GM21528 (cell line): ENCODE data around the gene PTPN14.
A peak's percentile ranks its signal among the peaks of the same experiment; 100 is the strongest.

ENCODE experiments used
- ATAC-seq: cut with Tn5 transposase; IDR thresholded peaks from one replicate; pipeline ENCODE4 v1.9.1; 2021; ENCODE audit warnings: mild to moderate bottlenecking, moderate library complexity; ENCODE audit not compliant: unreplicated experiment, low FRiP score

Gene PTPN14

DNA sequence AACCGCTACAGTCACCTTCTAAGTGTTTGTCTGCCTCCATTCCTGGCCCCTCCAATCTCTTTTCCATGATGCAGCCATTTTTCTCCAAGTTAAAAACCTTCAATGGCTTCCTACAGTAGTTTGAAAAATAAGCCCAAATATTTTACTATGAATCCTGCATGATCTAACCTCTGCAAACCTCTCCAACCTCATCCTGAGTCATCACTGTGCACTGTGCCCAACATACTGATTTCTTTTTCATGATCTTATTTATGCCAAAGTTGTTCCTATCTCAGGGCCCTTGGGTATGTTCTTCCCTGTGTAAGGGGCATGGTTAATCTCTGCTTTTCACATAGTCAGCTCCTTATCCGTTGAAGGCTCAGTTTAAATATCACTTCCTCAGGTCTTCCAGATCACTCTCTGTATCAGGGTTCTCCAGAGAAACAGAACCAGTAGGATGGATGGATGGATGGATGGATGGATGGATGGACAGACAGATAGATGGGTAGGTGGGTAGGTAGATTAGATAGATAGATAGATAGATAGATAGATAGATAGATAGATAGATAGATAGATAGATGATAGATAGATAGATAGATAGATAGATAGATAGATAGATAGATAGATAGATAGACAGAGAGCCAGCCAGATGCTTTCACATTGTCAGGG, 18.1 kb upstream of the PTPN14 start:
- ATAC-seq: no peak

DNA sequence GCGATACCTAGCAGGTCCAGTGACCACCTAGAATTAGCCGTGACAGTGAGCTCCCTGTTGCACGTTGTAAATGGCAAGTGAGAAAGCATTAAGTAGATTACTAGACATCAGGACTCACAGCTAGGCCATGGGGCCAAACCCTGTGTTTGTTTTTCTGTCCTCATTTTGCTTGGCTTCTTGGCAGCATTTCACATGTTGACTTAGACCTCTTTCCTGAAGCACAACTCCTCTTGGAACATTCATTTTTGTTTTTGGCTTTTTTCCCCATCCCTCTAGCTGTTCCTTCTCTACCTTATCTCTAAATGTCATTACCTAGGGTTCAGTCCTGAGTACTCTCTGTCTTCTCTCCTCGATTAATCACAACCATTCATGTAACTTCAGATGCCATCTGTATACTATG, 16.9 kb upstream of the PTPN14 start:
- ATAC-seq: no peak

DNA sequence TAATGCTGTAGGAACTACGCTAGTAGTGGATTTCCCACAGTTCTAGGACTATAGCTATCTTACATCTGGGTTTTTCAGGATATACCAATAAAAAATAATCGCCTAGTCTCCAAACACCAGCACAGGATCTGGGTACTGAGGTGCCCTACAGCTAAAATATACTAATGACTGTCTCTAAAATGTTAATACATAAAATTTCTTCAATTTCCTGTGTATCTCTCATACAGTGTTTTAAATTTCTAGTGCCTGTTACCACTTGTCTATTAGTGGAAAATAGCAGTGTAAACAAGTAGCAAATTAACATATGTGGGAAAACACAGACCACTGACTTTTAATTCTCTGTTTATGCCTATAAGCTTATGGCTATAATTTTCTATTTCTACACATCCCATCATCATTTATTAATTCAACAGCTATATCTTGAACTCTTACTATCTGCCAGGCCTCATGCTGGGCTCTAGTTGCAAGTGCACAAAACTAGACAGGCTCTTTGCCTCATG, 16.1 kb upstream of the PTPN14 start:
- no peak for ATAC-seq

DNA sequence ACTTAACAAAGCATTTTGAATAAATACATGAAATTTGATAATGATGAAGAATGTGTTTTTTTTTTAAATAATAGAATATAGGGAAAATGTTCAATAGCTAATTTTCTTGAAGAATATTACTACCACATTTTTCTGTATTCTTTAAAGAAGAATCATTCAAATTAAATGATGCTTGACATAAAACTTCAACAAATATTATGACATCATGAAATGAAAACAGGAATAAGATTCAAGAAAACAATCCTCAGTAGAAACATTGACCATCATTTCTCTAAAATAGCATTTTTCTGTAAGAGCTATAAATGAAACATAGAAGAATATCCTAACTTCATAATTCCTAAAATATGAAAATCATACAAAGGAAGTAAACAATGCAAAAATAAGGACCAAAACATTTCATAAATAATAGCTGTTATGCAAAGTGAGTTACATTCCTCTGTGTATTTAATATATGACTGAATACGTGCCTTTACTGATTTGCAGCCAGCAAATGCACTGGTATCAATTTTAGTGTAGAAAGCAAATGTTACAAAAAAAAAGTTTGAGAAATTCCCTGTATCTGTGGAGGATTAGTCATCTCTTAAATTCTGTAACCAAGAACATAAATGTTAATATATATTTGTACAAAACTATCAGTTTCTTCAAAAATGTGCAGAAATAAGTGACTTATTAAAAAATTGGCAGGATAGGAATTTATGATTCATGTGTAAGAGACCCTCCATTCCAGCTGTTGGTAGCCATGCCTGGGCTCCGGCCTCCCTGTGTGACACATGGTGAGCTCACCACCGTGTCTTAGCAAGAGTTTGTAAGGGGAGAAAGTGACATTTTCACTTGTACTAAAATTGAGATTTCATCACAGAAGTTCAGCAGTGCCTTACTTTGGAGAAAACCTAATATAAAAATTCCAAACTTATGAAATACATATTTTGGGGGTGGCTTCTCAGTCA, 15.0 kb upstream of the PTPN14 start:
- peak; percentile 55 for ATAC-seq

DNA sequence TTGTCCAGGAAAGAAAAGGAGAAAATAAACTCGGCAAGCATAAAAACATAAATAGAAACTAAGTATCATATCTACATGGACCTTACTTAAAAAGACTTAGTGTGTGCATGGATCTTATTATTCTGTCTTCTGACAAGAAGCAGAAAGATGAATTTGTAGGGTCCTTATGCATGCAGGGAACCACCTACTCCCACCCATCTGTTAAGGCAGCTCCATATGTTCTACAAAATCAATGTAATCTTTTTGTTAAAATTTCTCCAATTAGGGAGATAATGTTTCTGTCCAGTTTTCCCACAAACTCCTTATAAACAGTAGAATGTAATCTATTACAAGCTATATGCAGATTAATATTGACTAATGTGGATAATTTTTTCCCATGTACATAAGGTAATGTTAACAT, 13.9 kb upstream of the PTPN14 start:
- ATAC-seq: no peak

DNA sequence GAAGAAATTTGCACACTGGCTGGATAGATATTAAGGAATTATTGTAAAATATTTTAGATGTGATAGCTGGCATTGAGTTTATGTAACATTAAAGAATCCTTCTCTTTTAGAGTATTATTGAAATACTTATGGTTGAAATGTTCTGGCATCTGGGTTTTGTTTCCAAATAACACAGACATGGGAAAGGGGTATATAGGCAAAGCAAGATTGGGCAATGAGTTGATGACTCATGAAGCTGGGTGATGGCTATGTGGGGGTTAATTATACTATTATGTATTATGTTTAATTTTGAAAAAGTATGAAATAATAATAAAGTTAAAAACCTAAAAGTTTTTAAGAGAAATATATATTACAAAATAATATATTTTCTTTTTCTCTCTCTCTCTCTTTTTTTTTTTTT, 12.5 kb upstream of the PTPN14 start:
- no peak for ATAC-seq

DNA sequence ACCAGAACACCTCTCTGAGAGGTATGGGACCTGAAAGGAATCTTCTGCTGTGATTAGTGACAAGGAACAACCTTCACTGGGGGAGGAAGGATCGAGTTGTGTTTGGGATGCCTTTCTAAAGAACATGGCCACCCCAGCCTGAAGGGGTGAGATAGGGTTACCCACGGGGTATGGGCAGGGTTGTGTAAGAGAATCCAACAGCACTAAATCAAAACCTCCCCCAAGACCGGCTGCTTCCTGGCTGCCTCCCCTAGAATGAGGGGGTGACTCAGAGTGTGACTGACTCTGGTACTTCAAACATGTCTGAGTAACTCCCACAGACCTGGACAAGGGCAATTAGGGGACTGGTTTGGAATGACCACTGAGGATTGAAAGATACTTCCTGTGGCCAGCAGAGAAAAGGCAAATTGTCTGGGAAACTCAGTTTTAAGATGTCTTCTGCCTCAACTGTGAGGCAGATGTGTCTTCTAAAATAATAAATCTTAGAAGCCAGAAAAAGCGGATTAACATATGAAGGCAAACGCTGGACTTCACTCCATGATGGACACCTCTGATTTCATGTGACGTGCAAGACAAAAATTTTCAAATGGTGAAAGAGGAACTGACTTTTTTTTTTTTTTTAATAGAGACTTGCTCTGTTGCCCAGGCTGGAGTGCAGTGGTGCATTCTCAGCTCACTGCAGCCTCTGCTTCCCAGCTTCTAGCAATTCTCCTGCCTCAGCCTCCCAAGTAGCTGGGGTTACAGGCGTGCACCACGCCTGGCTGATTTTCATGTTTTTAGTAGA, 6.7 kb upstream of the PTPN14 start:
- ATAC-seq: no peak

DNA sequence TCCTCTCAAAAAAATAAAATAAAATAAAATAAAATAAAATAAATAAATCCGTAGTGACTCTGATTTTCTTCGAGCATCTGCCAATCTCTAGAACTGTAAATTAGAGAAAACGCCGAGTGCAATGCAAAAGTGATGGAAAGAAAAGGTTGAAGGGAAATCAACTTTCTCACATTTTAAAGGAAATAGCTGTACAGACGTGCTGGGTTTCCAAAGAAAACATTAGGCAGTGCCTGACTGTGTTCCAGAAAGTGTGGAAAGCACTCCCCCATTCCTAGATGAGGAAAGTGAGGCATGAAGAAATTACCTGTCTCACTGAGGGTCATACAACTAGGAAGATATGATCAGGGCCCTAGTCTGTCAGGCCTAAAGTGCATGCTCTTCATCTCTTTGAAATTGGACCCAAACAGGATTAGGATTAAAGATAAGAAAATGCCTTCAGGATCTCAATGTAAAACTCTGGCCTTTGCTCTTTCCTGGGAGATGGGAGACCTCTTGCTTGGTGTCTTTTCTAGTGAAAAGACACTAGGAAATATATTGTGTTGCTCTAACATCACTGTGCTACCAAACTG, 1.8 kb upstream of the PTPN14 start:
- no peak for ATAC-seq

DNA sequence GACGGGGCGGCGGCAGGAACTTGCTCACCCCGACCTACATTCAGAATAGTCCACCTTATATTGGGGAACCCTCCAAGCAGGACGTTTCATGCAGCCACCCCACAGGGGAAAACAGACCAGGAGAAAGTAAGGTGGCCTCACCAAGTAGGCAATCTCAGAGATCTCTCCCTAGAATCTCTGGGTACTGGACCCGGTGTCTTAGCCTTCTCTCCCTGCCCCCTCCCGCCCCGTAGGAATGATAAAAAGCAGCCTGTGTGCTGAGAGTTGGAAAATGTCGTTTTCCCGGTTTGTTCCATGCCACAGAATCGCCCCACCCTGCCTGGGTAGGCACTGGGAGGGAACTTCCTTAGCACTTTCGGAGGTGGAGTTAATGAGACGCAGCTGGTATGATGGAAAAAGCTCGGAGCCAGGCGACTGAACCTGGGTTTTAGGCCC, 789 bp upstream of the PTPN14 start:
- no peak for ATAC-seq

DNA sequence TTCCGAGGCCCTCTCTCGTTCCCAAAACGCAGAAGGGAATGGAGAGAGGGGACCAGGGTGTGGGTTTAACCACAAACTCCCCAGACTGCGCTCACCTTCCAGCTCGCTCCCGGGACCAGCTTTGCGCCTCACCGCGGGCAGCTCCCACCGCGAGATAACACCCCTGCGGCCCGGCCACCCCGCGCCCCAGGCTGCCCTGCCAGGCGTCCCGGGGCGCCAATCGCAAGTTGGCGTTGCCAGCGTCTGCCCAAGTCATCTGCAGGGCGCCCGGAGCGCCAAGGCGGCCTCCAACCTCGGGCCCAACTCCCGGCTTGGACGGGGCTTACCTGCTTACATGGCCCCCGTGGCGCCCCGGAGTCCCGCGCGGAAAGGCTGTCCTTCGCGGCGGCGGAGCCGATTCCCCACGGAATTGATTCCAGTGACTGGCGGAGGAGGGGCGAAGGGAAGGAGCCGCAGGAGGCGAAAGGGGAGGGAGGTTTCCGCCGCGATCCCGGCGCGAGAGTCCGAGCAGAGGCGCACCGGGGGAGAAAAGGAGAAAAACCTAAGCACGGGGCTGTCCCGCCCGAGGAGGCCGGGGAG, 456 bp downstream of the PTPN14 start:
- ATAC-seq: no peak

DNA sequence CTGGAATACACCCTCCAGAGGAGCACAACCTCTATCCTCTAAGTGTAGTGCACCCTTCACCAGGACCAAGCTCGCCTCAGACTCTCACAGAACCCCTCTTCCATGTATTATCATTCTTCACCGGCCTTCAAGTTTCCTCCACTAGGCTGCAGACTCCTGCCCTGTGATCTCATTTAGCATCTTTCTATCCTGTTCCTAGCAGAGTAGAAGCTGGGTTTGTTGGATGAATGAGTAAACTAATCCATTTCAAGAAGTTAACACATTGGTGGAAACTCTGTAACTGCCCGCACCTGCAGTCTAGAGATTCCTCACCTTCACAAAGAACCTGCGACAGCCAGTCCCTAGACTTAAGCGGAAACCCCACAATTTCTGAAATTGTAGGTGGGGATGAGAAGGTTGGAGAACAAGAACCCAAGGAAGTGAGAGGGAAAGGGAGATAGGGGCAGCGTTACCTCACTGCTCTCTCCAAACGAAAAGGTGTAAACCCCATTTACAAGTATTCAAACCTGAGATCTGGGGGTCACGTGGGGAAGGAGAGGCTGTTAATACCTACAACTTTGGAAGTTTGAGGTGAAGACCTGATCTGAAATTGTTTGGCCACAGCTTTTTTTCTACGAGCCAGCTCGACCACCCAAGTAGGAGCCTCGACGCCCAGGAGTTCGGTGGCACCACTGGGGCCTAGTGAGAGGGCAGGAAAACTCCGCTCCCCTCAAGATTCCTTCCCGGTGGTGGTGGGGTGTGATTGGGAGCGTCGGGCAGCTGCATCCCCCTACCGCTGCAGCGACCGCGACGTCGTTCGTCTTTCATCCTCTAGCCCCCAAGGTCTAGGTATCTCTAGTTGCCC, 1.2 kb downstream of the PTPN14 start:
- no peak for ATAC-seq

DNA sequence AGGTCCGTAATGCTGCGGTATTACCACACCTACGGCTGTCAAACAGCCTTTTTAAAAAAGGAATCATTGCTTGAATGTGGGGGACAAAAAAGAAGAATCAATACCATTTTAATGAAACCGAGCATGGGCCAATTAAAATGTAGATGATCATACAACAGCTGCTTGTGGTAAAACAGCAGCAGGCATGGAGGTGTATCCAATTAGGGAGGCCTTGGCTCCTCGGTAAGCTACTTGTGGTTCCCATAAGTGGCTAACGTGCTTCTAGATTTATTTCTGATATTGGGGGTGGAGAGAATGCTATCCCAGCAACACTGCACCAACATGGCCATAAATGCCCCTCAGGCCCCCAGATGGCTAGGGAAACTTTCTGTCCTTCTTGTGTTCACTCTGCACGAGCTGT, 1.8 kb downstream of the PTPN14 start:
- no peak for ATAC-seq

DNA sequence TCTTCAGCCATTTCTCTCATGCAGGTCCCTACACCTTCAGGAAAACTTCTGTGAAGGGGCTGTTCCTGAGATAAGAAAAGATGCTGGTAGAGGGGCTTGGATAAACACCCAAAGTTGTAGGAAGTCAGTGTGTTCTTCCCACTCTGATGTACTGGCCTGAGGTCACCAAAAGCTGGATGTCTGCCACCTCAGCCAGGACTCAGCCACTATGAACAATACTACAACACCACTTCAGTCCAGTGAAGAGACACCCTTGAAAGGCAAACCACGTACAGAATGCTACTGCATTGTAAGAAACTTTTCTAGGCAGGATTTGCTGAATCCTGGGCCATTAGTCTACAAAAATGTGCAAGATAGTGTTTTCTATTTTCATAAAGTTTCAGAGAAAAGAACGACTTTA, 2.4 kb downstream of the PTPN14 start:
- no peak for ATAC-seq

DNA sequence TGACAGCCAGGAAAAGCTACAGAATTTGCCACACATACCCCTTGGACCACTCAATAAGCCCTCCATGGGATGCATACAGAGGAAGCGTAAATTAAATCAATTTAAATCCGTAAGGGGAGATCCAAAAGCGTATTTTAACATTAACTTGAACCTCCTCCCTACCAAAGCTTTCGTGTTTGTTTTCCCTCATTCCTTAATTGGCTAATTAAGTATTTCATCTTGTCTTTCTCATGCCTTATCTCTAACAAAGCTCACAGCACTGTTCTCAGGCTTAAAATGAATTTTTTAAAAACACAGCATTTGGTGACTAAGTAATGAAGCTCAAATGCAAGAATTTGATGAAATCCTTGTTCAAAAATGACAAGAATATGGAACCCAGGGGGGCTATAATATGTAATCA, 3.1 kb downstream of the PTPN14 start:
- no peak for ATAC-seq

DNA sequence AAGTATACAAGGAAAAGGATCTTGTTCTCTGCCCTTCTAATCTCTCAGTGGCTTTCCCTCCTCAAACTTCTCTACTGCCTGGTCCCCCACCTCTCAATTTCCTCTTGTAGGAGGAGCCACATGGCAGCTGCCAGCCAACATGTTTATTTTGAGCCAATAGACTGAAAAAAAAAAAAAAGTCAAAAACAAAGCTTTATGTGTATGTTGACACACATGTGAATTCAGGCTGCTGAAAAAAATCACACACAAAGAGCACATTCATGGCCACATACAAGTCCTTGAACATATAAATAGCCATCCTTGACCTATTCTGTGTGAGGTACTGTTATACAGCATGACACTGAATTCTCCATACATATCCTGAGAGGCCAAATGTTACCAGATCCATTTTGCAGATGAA, 3.7 kb downstream of the PTPN14 start:
- ATAC-seq: no peak

DNA sequence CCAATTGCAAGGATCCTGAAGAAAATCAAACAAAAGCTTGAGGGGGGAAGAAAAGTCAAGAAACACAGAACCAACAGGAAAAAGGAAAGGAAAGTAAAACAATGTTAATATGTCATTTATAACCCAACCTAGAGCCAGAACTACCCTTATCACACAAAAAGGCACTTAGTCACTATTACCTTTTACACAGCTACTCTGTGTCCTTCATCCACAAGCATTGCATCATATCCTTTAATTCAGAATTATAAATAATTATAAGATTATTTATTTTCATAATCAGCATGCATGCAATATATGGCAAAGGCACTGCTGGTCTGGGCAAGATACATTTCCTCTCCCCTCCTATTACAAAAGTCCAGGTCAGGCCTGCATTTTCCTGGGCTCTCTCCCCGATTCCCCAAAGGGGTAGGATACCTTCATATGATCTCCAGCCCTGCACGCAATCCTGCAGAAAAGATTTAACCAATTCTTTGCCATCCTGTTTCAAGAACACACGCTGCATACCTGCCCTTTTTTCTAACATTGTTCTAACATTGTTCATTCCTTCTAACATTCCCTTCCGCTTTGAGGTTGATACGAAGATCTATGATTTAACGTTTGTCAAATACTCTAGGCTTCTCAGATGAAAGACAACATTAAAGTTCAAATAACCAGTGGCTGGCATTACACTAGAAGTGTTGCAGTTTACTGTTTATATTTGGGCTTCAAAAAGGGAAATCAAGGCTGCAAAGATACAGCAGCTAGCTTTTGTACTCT, 4.3 kb downstream of the PTPN14 start:
- no peak for ATAC-seq

DNA sequence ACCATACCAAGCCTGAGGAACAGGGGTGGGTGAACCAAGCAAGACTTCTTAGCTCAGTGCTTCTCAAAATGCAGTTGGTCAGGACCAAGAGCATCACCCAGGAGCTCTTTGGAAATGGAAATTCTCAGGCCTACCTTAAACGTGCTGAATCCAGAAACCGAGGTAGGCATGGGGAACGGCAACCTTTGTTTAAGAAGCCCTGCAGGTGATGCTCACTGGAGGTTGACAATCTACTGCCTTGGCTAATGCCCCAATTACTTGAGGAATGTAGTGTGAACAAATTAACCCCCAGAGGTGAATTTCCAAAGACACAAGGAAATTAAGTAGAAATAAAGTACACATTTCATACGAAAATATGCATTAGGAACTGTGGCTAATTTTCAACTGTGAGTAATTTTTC, 5.3 kb downstream of the PTPN14 start:
- ATAC-seq: no peak

DNA sequence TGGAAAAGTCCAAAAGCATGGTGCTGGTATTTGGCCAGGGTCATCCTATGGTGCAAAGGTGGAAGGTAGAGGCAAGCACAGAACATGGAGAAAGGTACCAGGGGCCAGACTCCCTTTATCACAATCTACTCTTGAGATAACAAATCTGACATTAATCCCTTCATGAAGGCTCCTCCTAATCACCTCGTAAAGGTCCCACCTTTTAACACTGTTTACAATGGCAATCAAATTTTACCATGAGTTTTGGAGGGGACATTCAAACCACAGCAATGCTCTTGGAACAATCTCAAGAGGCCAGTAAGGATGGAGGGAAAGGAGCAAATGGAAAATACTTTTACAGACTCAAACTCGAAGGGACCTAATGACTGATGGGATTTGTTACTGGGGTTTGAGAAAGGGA, 6.1 kb downstream of the PTPN14 start:
- ATAC-seq: no peak

DNA sequence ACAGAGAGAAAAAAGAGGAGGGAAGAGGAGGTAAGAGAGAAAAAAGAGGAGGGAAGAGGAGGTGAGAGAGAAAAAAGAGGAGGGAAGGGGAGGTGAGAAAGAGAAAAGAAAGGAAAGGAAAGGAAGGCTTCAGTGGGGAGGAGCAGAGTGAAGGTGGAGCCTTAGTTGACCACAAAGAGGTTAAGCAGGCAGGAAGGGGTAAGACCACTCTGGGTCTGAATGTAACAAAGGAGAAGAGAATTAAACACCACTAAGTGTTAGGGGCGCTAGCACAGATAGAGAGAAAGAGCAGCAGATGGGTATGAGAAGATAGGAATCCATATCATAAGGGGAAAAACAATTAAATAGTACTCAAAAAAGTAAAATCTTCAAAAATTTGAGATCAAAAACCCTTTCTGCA, 6.6 kb downstream of the PTPN14 start:
- no peak for ATAC-seq
